ENCODE results near the gene ANKRD31.
"Not testable (repeated sequence)": the region's sequence is repeated elsewhere in the genome, so short reads cannot be mapped to it uniquely, and the experiment has no call there.

The ANKRD31 gene

GRCh38 chr5:75225506-75225905, 11.2 kb downstream of the ANKRD31 start:
- DNase-seq (ENCODE audit: low read depth, low spot score) = no peak

GRCh38 chr5:75220787-75221186, 15.9 kb downstream of the ANKRD31 start:
- not testable (repeated sequence) for DNase-seq (ENCODE audit: low read depth, low spot score)

- no peak for DNase-seq (ENCODE audit: low read depth, low spot score)
Measured at GRCh38 chr5:75214928-75215327, 21.8 kb downstream of the ANKRD31 start.

GRCh38 chr5:75214409-75214808, 22.3 kb downstream of the ANKRD31 start:
- no peak for DNase-seq (ENCODE audit: low read depth, low spot score)

- DNase-seq (ENCODE audit: low read depth, low spot score) = no peak
Measured at GRCh38 chr5:75203604-75204003, 33.1 kb downstream of the ANKRD31 start.

- no peak for DNase-seq (ENCODE audit: low read depth, low spot score)
Measured at GRCh38 chr5:75202935-75203334, 33.7 kb downstream of the ANKRD31 start.

GRCh38 chr5:75200776-75201175, 35.9 kb downstream of the ANKRD31 start:
- no peak for DNase-seq (ENCODE audit: low read depth, low spot score)

GRCh38 chr5:75199946-75200345, 36.7 kb downstream of the ANKRD31 start:
- no peak for DNase-seq (ENCODE audit: low read depth, low spot score)

GRCh38 chr5:75199071-75199470, 37.6 kb downstream of the ANKRD31 start:
- no peak for DNase-seq (ENCODE audit: low read depth, low spot score)

GRCh38 chr5:75197745-75198144, 38.9 kb downstream of the ANKRD31 start:
- DNase-seq (ENCODE audit: low read depth, low spot score) = no peak

- DNase-seq (ENCODE audit: low read depth, low spot score) = no peak
Measured at GRCh38 chr5:75192804-75193203, 43.9 kb downstream of the ANKRD31 start.

- DNase-seq (ENCODE audit: low read depth, low spot score) = no peak
Measured at GRCh38 chr5:75192264-75192663, 44.4 kb downstream of the ANKRD31 start.

GRCh38 chr5:75190227-75190626, 46.5 kb downstream of the ANKRD31 start:
- no peak for DNase-seq (ENCODE audit: low read depth, low spot score)

- no peak for DNase-seq (ENCODE audit: low read depth, low spot score)
Measured at GRCh38 chr5:75189353-75189752, 47.3 kb downstream of the ANKRD31 start.

GRCh38 chr5:75185763-75186162, 50.9 kb downstream of the ANKRD31 start:
- DNase-seq (ENCODE audit: low read depth, low spot score) = no peak

- DNase-seq (ENCODE audit: low read depth, low spot score) = not testable (repeated sequence)
Measured at GRCh38 chr5:75176009-75176408, 60.7 kb downstream of the ANKRD31 start.

- DNase-seq (ENCODE audit: low read depth, low spot score) = not testable (repeated sequence)
Measured at GRCh38 chr5:75174872-75175271, 61.8 kb downstream of the ANKRD31 start.

- DNase-seq (ENCODE audit: low read depth, low spot score) = no peak
Measured at GRCh38 chr5:75169516-75169915, 67.2 kb downstream of the ANKRD31 start.

GRCh38 chr5:75168026-75168735, 68.5 kb downstream of the ANKRD31 start:
- DNase-seq (ENCODE audit: low read depth, low spot score) = no peak

- no peak for DNase-seq (ENCODE audit: low read depth, low spot score)
Measured at GRCh38 chr5:75167345-75167744, 69.3 kb downstream of the ANKRD31 start.

GRCh38 chr5:75161508-75161907, 75.2 kb downstream of the ANKRD31 start:
- DNase-seq (ENCODE audit: low read depth, low spot score) = not testable (repeated sequence)

- no peak for DNase-seq (ENCODE audit: low read depth, low spot score)
Measured at GRCh38 chr5:75156585-75156984, 80.1 kb downstream of the ANKRD31 start.

GRCh38 chr5:75152860-75153259, 83.8 kb downstream of the ANKRD31 start:
- DNase-seq (ENCODE audit: low read depth, low spot score) = no peak

- no peak for DNase-seq (ENCODE audit: low read depth, low spot score)
Measured at GRCh38 chr5:75148051-75148450, 88.6 kb downstream of the ANKRD31 start.

Data from activated naive CD8-positive, alpha-beta T cell treated with anti-CD3 and anti-CD28 coated beads, Interleukin-2, amount 50 U/mL, for 16 hours (primary cell).